Stomach (tissue), 4 donors: ENCODE results near the gene RAVER2.

Experiments used
- CTCF ChIP-seq, 7 experiments: fragments of 450-650 bp in 4 of 7; fragments of 200-600 bp in 3 of 7; sonication (generic) in 3 of 7; IDR thresholded peaks; one replicate each; pipeline ENCODE4 v1.5.1; 2016 to 2019; ENCODE audit warnings: antibody characterized with exemption in 7 of 7, control low read depth in 2 of 7, mild to moderate bottlenecking in 1 of 7
- POLR2A ChIP-seq, 4 donors: fragments of 450-650 bp; IDR thresholded peaks; one replicate each; pipeline ENCODE4 v1.6.1; 2016; ENCODE audit warnings: antibody characterized with exemption in 4 of 4, control low read depth in 2 of 4, mild to moderate bottlenecking in 1 of 4, moderate library complexity in 1 of 4

GRCh38 chr1:64748222-64748621, 3.3 kb downstream of the RAVER2 start:
- TF ChIP-seq CTCF (IDR thresholded peaks at IDR 0.05) (no peak), POLR2A (IDR thresholded peaks at IDR 0.05) (no peak)
